Caco-2 (cell line): Measurements from ENCODE around the gene ZNF800. TPM values are rescaled to one million over a fixed set of nuclear protein-coding genes. Genes with fewer than 3 reads are reported as not detected.

Source experiments
- BruUV-seq: library from RNA; stranded (reverse); fragments of 400-500 nt; replicated peaks from 2 replicates; lab custom pipeline; 2021; lab: Mats Ljungman, UMichigan
- CTCF ChIA-PET: fragments of 300-600 bp; sonication (Branson Sonifier 250); formaldehyde crosslinking; loops from one replicate; lab custom pipeline; 2022; ENCODE audit warnings: antibody characterized with exemption; lab: Charles Lee
- POLR2A ChIA-PET: fragments of 300-600 bp; sonication (Branson Sonifier 250); formaldehyde crosslinking; loops from one replicate; lab custom pipeline; 2022; ENCODE audit warnings: antibody characterized with exemption; lab: Charles Lee
- DNase-seq, 2 experiments: peaks; one replicate each; pipeline versions ENCODE4 v3.0.0 to v3.0.0-alpha.2; 2020 to 2022
- H3K27me3 ChIP-seq: replicated peaks from 2 replicates; pipeline ENCODE4 v1.6.0; 2011; ENCODE audit warnings: low read length; ENCODE audit not compliant: control insufficient read depth, insufficient read depth
- H3K36me3 ChIP-seq: 2 replicates; pipeline ENCODE4 v1.5.1; 2011; ENCODE audit warnings: low read length; ENCODE audit not compliant: control insufficient read depth, insufficient read depth
- H3K4me1 ChIP-seq: fragments of 250-450 bp; sonication (Bioruptor Pico); 2 replicates; pipeline ENCODE4 v1.5.1; 2020; ENCODE audit warnings: mild to moderate bottlenecking
- H3K4me3 ChIP-seq: 2 replicates; pipeline ENCODE4 v1.5.1; 2011; ENCODE audit warnings: low read depth, mild to moderate bottlenecking, control low read depth, low read length
- H3K9me3 ChIP-seq: fragments of 250-450 bp; sonication (Bioruptor Pico); 2 replicates; pipeline ENCODE4 v1.5.1; 2020; ENCODE audit warnings: mild to moderate bottlenecking, moderate library complexity
- H3K27ac Mint-ChIP-seq: one replicate; pipeline ENCODE4 v1.8.0; 2022; ENCODE audit warnings: mixed read lengths; ENCODE audit not compliant: unreplicated experiment
- H3K27me3 Mint-ChIP-seq: one replicate; pipeline ENCODE4 v1.8.0; 2022; ENCODE audit warnings: mixed read lengths; ENCODE audit not compliant: insufficient read depth, unreplicated experiment
- H3K36me3 Mint-ChIP-seq: one replicate; pipeline ENCODE4 v1.8.0; 2022; ENCODE audit warnings: mild to moderate bottlenecking, mixed read lengths; ENCODE audit not compliant: insufficient read depth, unreplicated experiment
- H3K4me1 Mint-ChIP-seq: one replicate; pipeline ENCODE4 v1.8.0; 2022; ENCODE audit warnings: low read depth, mixed read lengths; ENCODE audit not compliant: unreplicated experiment
- H3K4me3 Mint-ChIP-seq: one replicate; pipeline ENCODE4 v1.8.0; 2022; ENCODE audit warnings: mild to moderate bottlenecking, moderate library complexity, mixed read lengths; ENCODE audit not compliant: unreplicated experiment
- H3K9me3 Mint-ChIP-seq: one replicate; pipeline ENCODE4 v1.8.0; 2022; ENCODE audit warnings: mixed read lengths; ENCODE audit not compliant: unreplicated experiment
- CTCF ChIP-seq, 2 experiments: fragments of 200-600 bp in 1 of 2; IDR thresholded peaks; 1 replicate in 1 of 2; 2 replicates in 1 of 2; pipeline versions ENCODE4 v1.5.1 to v1.8.0; 2011 to 2022; ENCODE audit warnings: antibody characterized with exemption in 1 of 2, control low read depth in 1 of 2, inconsistent platforms in 1 of 2, low read depth in 1 of 2, low read length in 1 of 2, mild to moderate bottlenecking in 1 of 2, moderate library complexity in 1 of 2; ENCODE audit not compliant: insufficient read depth in 1 of 2, severe bottlenecking in 1 of 2, unreplicated experiment in 1 of 2
- intact Hi-C: fragments of 100-400 bp; cut with micrococcal nuclease; formaldehyde crosslinking; loops from one replicate; pipeline ENCODE4 v1.10.0; 2022; ENCODE audit not compliant: unreplicated experiment
- total RNA-seq: library from RNA; stranded (reverse); gene quantifications from 2 replicates; pipeline ENCODE4 v1.2.3, GENCODE V29; 2022

ZNF800 gene
- total RNA-seq, 1 experiment from 2014 or later = 18.7 TPM

- CTCF ChIA-PET = no interaction called here
- Mint-ChIP-seq H3K36me3 (peaks cover 22% of the 10 kb centered on the region), H3K27me3 (peaks cover under 1% of the 10 kb centered on the region), H3K27ac (no peak overlapping the region), H3K4me3 (no peak overlapping the region), H3K9me3 (no peaks in the 10 kb centered on the region), H3K4me1 (peaks cover 7% of the 10 kb centered on the region)
- intact Hi-C loops = loop anchor here (5.0 to 10.0 kb wide), 2 partner anchors 194 to 262 kb away; partner anchors contain the start of genes ARF5, GCC1 and SND1
- no peak for TF ChIP-seq CTCF (IDR thresholded peaks at IDR 0.05; ENCODE audit: insufficient read depth in 1 of 2, low read depth in 1 of 2, low read length in 1 of 2, severe bottlenecking in 1 of 2, unreplicated experiment in 1 of 2)
- no peaks in the 10 kb centered on the region for H3K4me1 ChIP-seq
- H3K4me3 ChIP-seq = no peak overlapping the region
- no peaks in the 10 kb centered on the region for H3K27me3 ChIP-seq
- no peaks in the 10 kb centered on the region for H3K9me3 ChIP-seq
- BruUV-seq = no TSS peak
- DNase-seq = no peak
- no peaks in the 10 kb centered on the region for H3K36me3 ChIP-seq
- POLR2A ChIA-PET = no interaction called here
Measured at GRCh38 chr7:127390186-127390816, 2.2 kb downstream of the ZNF800 start.

GRCh38 chr7:127389321-127389720, 3.2 kb downstream of the ZNF800 start:
- Mint-ChIP-seq H3K27me3 (no peaks in the 10 kb centered on the region), H3K9me3 (no peaks in the 10 kb centered on the region), H3K4me3 (no peak overlapping the region), H3K4me1 (peaks cover 7% of the 10 kb centered on the region), H3K36me3 (peaks cover 22% of the 10 kb centered on the region), H3K27ac (no peak overlapping the region)
- Histone ChIP-seq H3K4me1 (no peaks in the 10 kb centered on the region), H3K27me3 (no peaks in the 10 kb centered on the region), H3K36me3 (no peaks in the 10 kb centered on the region), H3K4me3 (no peak overlapping the region), H3K9me3 (no peaks in the 10 kb centered on the region)
- intact Hi-C loops = no loop called here
- ChIA-PET CTCF (no interaction called here), POLR2A (no interaction called here)
- DNase-seq = no peak
- TF ChIP-seq CTCF (IDR thresholded peaks at IDR 0.05; ENCODE audit: insufficient read depth in 1 of 2, low read depth in 1 of 2, low read length in 1 of 2, severe bottlenecking in 1 of 2, unreplicated experiment in 1 of 2) = no peak
- no TSS peak for BruUV-seq

GRCh38 chr7:127387974-127388373, 4.5 kb downstream of the ZNF800 start:
- no peaks in the 10 kb centered on the region for H3K9me3 ChIP-seq
- intact Hi-C loops = no loop called here
- H3K27ac Mint-ChIP-seq = no peak overlapping the region
- peaks cover 5% of the 10 kb centered on the region for H3K4me1 ChIP-seq
- no peaks in the 10 kb centered on the region for H3K27me3 Mint-ChIP-seq
- TF ChIP-seq CTCF (IDR thresholded peaks at IDR 0.05; ENCODE audit: insufficient read depth in 1 of 2, low read depth in 1 of 2, low read length in 1 of 2, severe bottlenecking in 1 of 2, unreplicated experiment in 1 of 2) = no peak
- H3K4me3 Mint-ChIP-seq = no peak overlapping the region
- no peaks in the 10 kb centered on the region for H3K36me3 ChIP-seq
- no peaks in the 10 kb centered on the region for H3K9me3 Mint-ChIP-seq
- DNase-seq = no peak
- CTCF ChIA-PET = no interaction called here
- no peak overlapping the region for H3K4me3 ChIP-seq
- no peaks in the 10 kb centered on the region for H3K27me3 ChIP-seq
- POLR2A ChIA-PET = no interaction called here
- BruUV-seq = no TSS peak
- peaks cover 29% of the 10 kb centered on the region for H3K36me3 Mint-ChIP-seq
- H3K4me1 Mint-ChIP-seq = peaks cover 12% of the 10 kb centered on the region
